Chondrocyte (in vitro differentiated cells): ENCODE results near the gene IFI27L1. TPM values are rescaled to one million over a fixed set of nuclear protein-coding genes. Genes with fewer than 3 reads are reported as not detected.
A peak's percentile ranks its signal among the peaks of the same experiment; 100 is the strongest.

Experiments used
- DNase-seq: peaks from one replicate; pipeline ENCODE4 v3.0.0; 2021; ENCODE audit warnings: mixed read lengths, low spot score
- H3K27ac Mint-ChIP-seq: one replicate; pipeline ENCODE4 v1.8.0; 2021; ENCODE audit warnings: mild to moderate bottlenecking, moderate library complexity, mixed read lengths; ENCODE audit not compliant: unreplicated experiment
- H3K27me3 Mint-ChIP-seq: 2 replicates; pipeline ENCODE4 v1.8.0; 2021; ENCODE audit warnings: low read depth, mixed read lengths
- H3K36me3 Mint-ChIP-seq: 2 replicates; pipeline ENCODE4 v1.8.0; 2021; ENCODE audit warnings: low read depth, mixed read lengths
- H3K4me1 Mint-ChIP-seq: 2 replicates; pipeline ENCODE4 v1.8.0; 2021; ENCODE audit warnings: low read depth, mild to moderate bottlenecking, mixed read lengths
- H3K4me3 Mint-ChIP-seq: one replicate; pipeline ENCODE4 v1.8.0; 2021; ENCODE audit warnings: mild to moderate bottlenecking, moderate library complexity, mixed read lengths; ENCODE audit not compliant: unreplicated experiment
- H3K9me3 Mint-ChIP-seq: 2 replicates; pipeline ENCODE4 v1.8.0; 2021; ENCODE audit warnings: low read depth, mixed read lengths
- CTCF ChIP-seq: fragments of 200-600 bp; sonication (generic); IDR thresholded peaks from 2 replicates; pipeline ENCODE4 v1.5.0; 2021; ENCODE audit warnings: antibody characterized with exemption, mild to moderate bottlenecking, moderate library complexity
- total RNA-seq: library from RNA; stranded (reverse); gene quantifications from 3 replicates; pipeline ENCODE4 v1.2.1, GENCODE V29; 2021

The IFI27L1 gene
- total RNA-seq, 1 donor from 2014 or later, result 33.6 TPM

GRCh38 chr14:94115631-94116030, 34.5 kb downstream of the IFI27L1 start:
- H3K27me3 Mint-ChIP-seq, result peaks cover 12% of the 10 kb centered on the region
- peaks cover 18% of the 10 kb centered on the region for H3K4me1 Mint-ChIP-seq
- no peak for TF ChIP-seq CTCF
- H3K36me3 Mint-ChIP-seq, result no peaks in the 10 kb centered on the region
- H3K27ac Mint-ChIP-seq, result no peak overlapping the region
- DNase-seq, result peak; percentile 86
- no peak overlapping the region for H3K4me3 Mint-ChIP-seq
- peaks cover 7% of the 10 kb centered on the region for H3K9me3 Mint-ChIP-seq

- H3K9me3 Mint-ChIP-seq, result peaks cover 10% of the 10 kb centered on the region
- no peak for TF ChIP-seq CTCF
- H3K4me3 Mint-ChIP-seq, result no peak overlapping the region
- peaks cover 2% of the 10 kb centered on the region for H3K36me3 Mint-ChIP-seq
- peaks cover 12% of the 10 kb centered on the region for H3K27me3 Mint-ChIP-seq
- no peak overlapping the region for H3K27ac Mint-ChIP-seq
- DNase-seq, result peak; percentile 82
- H3K4me1 Mint-ChIP-seq, result peaks cover 29% of the 10 kb centered on the region
Observed at GRCh38 chr14:94116701-94117100, 35.6 kb downstream of the IFI27L1 start.

GRCh38 chr14:94117856-94118255, 36.7 kb downstream of the IFI27L1 start:
- peaks cover 2% of the 10 kb centered on the region for H3K36me3 Mint-ChIP-seq
- peaks cover 37% of the 10 kb centered on the region for H3K4me1 Mint-ChIP-seq
- no peak overlapping the region for H3K4me3 Mint-ChIP-seq
- DNase-seq, result peak; percentile 38
- no peak for TF ChIP-seq CTCF
- peaks cover 12% of the 10 kb centered on the region for H3K27me3 Mint-ChIP-seq
- no peak overlapping the region for H3K27ac Mint-ChIP-seq
- peaks cover 10% of the 10 kb centered on the region for H3K9me3 Mint-ChIP-seq

- Mint-ChIP-seq H3K4me3 (no peak overlapping the region), H3K4me1 (peaks cover 37% of the 10 kb centered on the region), H3K27me3 (peaks cover 12% of the 10 kb centered on the region), H3K36me3 (peaks cover 2% of the 10 kb centered on the region), H3K27ac (no peak overlapping the region), H3K9me3 (peaks cover 10% of the 10 kb centered on the region)
- peak; percentile 47 for DNase-seq
- no peak for TF ChIP-seq CTCF
Observed at GRCh38 chr14:94119071-94119470, 38.0 kb downstream of the IFI27L1 start.

GRCh38 chr14:94120667-94121340, 39.7 kb downstream of the IFI27L1 start:
- Mint-ChIP-seq H3K9me3 (peaks cover 10% of the 10 kb centered on the region), H3K36me3 (peaks cover 2% of the 10 kb centered on the region), H3K27me3 (peaks cover 9% of the 10 kb centered on the region), H3K27ac (peak overlapping the region; percentile 95), H3K4me3 (peak overlapping the region; percentile 7), H3K4me1 (peaks cover 22% of the 10 kb centered on the region)
- TF ChIP-seq CTCF, result no peak
- no peak for DNase-seq
